AML-193 (cell line): ENCODE data around the gene CPSF4L.
A peak's percentile ranks its signal among the peaks of the same experiment; 100 is the strongest.

Experiments
- DNase-seq, 2 experiments: peaks; one replicate each; lab custom pipeline; 2025; lab: John Stamatoyannopoulos, UW

The CPSF4L gene

GRCh38 chr17:73232587-73233373 lies 28.9 kb downstream of the CPSF4L start:
- peak; percentile 35 to 48 for DNase-seq

- DNase-seq = peak; percentile 93 to 95
These were observed 29.7 kb downstream of the CPSF4L start for GRCh38 chr17:73231841-73232586.

GRCh38 chr17:73231395-73231794 lies 30.3 kb downstream of the CPSF4L start:
- DNase-seq = no peak

- DNase-seq = no peak
These were observed 31.6 kb downstream of the CPSF4L start for GRCh38 chr17:73230088-73230487.

GRCh38 chr17:73228748-73229236 lies 32.9 kb downstream of the CPSF4L start:
- DNase-seq = peak; percentile 72 to 85

GRCh38 chr17:73227944-73228343 lies 33.7 kb downstream of the CPSF4L start:
- DNase-seq = no peak

- DNase-seq = peak; percentile 43
These were observed 34.3 kb downstream of the CPSF4L start for GRCh38 chr17:73227379-73227778.

- no peak for DNase-seq
These were observed 35.0 kb downstream of the CPSF4L start for GRCh38 chr17:73226556-73227172.

- DNase-seq = no peak
These were observed 36.9 kb downstream of the CPSF4L start for GRCh38 chr17:73224663-73225305.

GRCh38 chr17:73224237-73224636 lies 37.4 kb downstream of the CPSF4L start:
- DNase-seq = peak; percentile 17 to 25

GRCh38 chr17:73223626-73224230 lies 38.0 kb downstream of the CPSF4L start:
- no peak for DNase-seq

- no peak for DNase-seq
These were observed 46.2 kb downstream of the CPSF4L start for GRCh38 chr17:73215447-73215846.

- no peak for DNase-seq
These were observed 46.8 kb downstream of the CPSF4L start for GRCh38 chr17:73214851-73215250.

GRCh38 chr17:73214008-73214407 lies 47.7 kb downstream of the CPSF4L start:
- no peak for DNase-seq

- DNase-seq = no peak
These were observed 49.9 kb downstream of the CPSF4L start for GRCh38 chr17:73211745-73212144.

- no peak for DNase-seq
These were observed 51.5 kb downstream of the CPSF4L start for GRCh38 chr17:73210002-73210678.

- no peak for DNase-seq
These were observed 52.2 kb downstream of the CPSF4L start for GRCh38 chr17:73209436-73209835.

- DNase-seq = no peak
These were observed 53.4 kb downstream of the CPSF4L start for GRCh38 chr17:73208139-73208827.

GRCh38 chr17:73205459-73205961 lies 56.2 kb downstream of the CPSF4L start:
- DNase-seq = no peak

- DNase-seq = no peak
These were observed 57.7 kb downstream of the CPSF4L start for GRCh38 chr17:73203788-73204479.
